ENCODE results near the gene GPC3.

DNA sequence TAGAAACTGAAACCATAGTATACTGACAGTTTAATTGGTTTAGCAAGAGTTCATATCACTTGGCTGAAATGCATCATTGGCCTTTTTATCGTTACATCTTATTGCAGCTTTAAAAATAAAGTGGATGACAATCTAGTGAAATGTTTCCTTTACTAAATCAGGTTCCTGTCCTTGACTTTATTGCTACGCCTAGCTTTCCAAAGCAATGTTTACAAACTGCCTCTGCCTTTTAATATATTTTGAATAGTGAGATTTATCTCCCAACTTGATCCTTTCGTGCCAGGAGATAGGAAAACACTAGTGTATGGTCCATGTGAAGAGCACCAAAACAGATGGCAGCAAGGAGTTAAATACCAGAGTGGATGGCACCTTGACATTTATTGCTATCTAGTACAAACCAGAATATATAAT, 67.0 kb downstream of the GPC3 start:
- TF ChIP-seq ZBTB7A (IDR thresholded peaks at IDR 0.05; ENCODE audit: low read depth) = no peak
- TF ChIP-seq, protein P1, sequence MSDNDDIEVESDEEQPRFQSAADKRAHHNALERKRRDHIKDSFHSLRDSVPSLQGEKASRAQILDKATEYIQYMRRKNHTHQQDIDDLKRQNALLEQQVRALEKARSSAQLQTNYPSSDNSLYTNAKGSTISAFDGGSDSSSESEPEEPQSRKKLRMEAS (IDR thresholded peaks at IDR 0.05) = no peak
- no peak for TF ChIP-seq FOXM1 (IDR thresholded peaks at IDR 0.05; ENCODE audit: borderline replicate concordance, low read depth)
- no peak for TF ChIP-seq USF1 (IDR thresholded peaks at IDR 0.05)
- no peak for TF ChIP-seq TAF1 (IDR thresholded peaks at IDR 0.05; ENCODE audit: low read depth)
- no peak for TF ChIP-seq CREB1 (IDR thresholded peaks at IDR 0.05; ENCODE audit: low read depth)

Data from Ishikawa (cell line).